Left forelimb (tissue), 1 donor: ENCODE data around the gene BTG4.
A peak's percentile ranks its signal among the peaks of the same experiment; 100 is the strongest.

Experiments used
- DNase-seq: peaks from one replicate; pipeline ENCODE4 v3.0.0-alpha.2; 2018; ENCODE audit warnings: low spot score

Gene BTG4

DNA sequence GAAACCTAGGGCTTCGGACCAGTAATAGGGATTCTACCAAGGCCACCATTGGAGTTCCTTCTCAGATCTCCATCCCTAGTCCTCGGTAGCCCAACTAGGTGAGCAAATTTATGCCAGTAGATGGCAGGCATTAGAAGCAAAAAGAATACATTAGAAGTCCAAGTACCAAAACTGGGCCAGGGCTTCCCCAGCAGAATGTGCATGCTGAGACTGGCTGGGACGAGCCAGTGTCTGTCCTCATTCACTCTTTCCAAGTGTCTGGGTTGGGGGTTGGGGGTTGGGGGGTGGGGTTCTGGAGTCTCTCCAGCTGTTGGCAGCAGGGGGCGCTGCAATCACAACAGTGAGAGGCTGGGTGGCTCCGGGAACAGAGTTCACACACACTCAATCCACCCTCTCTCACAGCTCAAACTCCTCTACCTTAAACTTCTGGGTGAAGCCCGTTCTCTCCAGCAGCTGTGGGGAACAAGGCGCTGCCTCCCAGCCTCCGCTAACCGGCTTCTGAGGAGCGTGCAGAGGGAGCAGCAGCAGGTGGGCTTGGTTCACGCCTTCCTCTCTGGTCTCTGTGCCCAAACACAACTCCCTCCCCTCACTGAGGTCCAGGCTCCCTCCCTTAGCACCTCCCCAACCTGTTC is 57.5 kb downstream of the BTG4 start:
- DNase-seq = peak; percentile 76

DNA sequence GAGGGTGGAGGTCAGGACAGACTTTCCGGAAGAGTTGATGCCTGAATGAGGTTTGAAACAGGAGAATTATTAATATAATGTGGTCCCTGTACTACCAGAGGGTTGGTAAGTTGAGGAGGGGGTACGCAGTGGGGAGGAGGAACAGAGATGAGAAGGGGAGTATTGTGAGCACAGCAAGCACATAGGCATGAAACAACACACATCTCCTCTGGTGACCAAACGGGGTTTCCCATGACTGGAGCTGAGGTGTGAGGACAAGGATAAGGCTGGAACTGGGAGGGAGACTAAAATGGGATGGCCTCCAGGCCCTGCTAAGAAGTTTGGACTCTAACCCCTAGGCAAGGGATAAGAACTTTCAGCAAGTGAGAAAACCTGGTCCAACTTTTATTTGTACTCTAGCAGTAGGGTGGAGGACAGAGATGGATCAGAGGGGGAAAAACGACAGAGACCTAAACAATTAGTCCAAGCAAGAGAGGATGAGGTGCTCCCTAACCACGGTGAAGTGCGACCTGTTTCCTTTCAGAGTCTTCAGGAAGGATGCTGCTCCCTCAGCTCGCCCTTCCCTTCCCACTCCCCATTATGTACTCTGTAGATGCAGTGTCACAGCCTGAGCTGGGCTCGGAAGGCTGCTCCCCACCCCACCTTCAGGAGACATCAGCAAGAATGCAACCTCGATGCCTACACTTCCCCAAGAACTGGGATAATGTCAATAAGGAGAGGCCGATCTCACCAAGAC is 59.2 kb downstream of the BTG4 start:
- peak; percentile 54 for DNase-seq

DNA sequence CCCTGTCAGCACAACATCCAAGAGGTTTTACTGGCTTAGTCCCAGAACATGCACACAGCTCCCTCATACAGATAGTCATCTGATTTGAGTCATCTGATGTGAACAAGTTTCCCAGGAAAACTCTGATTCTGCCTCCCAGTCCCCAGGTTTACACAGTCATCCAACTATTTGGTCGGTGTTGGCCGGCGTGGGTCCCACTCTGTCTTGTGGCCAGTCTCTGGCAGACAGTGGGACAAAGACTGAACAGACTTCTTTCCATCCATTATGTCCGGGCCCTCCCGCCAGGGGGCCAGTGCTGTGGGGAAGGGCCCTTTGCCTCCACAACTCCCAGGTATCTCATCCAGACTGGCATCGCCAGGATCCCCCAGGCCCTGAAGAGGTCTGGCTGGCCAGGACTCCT is 60.0 kb downstream of the BTG4 start:
- DNase-seq = peak; percentile 30

DNA sequence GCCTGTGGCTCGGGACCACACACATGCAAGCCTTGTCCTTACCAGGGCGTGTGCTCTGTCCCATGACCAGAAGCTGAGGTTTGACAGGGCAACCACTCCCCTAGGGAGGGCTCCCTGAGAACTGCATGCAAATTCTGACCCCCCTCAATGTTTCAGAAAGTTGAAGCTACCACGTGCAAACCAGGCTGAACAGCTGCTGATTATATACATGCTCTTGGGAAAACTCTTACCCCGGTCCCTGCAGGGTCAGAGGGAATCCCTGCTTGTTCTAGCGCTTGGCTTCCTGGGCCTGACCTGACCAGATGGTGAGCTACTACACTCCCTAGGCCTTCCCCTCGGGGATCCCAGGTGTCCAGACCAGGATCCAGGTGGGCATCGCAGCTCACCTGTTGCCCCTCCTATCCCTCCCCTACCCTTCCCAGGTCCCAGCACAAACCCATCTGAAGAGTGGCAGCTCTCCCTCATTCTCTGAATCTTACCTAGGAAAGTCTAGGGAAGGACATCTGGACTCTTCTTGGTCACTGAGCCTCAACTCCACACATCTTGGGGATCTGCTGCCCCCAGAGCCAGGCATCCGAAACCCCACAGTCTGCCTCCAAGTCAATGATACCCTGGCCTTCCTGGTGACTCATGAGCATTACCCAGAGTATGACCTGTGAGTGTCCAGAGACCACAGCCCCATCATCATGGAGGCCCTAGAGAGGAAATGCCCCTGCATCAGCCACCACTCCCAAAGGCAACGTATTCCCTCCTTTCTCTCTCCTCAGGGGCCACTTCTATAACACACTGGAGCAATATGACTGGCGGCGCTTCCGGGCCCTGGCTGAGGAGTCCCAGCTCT is 61.5 kb downstream of the BTG4 start:
- peak; percentile 36 for DNase-seq

DNA sequence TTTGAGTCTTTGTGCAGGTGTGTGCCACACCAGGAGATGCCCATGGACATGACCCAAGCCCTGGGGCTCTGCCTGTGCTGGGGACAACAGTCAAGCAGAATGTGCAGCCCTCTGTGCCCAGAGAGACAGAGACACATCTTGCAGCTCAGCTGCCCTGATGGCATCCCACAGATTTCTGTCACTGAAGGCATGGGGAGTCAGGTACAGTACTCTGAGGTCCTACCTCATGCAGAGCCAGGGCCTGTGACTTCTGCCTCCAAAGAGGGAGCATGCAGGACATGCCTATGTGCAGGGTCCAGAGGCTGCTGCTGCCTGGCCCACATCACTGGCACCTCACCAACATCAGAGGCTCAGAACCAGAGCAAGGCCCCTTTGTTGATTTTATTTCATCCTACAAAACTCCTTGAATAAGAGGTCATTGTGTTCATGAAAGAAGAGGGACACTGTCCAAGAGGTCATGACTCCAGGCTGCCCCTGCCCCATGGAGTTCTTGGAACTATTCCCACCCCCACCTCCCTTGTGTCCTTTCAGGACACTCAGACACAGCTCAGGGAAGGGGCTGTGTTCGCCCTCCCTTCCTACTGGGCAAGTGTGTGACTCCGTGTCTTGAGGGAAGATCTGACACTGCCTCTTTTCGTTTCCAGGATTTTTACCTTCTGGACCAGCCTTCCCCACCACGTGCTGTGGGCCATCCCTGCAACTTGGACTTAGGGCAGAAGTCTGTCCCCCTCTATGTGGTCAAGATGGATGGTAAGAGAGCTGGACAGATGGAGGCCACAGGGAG is 62.3 kb downstream of the BTG4 start:
- DNase-seq = peak; percentile 40

DNA sequence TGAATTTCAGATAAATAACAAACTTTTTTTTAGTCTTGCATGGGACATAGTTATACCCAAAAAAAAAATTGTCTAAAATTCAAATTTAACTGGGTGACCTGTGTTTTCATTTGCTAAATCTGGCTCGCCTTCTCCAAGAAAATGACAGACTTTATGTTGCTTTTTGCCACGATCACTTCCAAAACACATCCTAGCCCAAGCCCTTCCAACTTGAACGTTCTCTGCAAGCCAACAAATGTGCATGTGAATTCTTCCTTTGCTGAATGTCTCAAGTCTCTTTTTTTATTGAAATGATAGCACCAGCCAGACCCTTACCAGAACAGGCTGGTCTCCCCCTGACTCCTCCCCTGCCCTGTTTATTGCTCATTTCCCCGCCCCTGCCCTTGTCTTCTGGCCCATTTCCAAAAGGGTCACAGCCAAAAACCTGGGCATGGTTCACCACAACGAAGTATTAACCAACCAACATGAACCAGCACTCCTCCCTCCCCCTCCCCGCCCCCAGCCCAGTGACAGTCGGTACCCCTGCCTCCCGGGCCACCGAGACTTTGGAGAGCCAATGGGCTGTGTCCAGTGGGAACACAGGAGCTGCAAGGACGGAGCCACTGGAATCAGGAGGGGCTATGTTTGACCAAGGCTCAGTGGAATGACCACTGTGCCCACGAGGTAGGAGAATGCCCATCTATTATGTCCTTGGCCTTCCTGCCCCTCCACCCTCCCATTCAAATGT is 63.2 kb downstream of the BTG4 start:
- DNase-seq = no peak

DNA sequence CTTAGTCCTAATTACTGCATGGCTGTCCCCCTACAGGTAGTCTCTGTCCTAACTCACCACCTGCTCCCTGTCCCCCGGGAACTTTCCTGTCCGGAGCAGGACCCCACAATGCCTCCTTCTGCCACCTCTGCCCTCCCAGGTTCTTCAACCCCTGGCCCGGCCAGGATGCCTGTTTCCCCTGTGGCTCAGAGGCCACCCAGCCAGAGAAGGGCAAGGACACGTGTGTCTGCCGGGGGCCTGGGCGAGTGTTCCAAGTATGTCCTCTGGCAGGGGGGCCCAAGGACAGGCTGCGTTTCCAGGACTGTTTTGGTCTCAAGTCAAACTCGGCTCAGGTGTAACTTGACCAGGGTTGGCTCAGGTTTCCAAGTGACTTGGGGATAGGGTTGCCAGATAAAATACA is 63.8 kb downstream of the BTG4 start:
- peak; percentile 64 for DNase-seq

DNA sequence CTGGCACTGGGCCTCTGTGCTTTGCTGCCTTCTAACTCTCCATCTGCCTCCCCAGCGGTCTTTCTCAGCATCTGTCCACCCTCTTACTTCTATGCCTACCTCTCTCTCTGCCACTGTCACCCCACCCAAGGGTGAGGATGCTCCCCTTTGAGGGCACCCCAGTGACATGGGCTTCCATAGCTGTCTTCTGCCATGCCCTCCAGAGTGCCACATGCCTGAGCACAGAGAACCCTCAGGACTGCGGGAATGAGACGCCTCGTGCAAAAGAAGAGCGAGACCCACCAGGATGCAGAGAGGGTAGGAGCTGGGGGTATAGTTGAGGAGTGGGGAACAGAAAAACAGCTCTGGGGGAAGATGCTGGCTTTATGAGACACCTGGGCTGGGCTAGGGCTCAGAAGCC is 64.3 kb downstream of the BTG4 start:
- no peak for DNase-seq

DNA sequence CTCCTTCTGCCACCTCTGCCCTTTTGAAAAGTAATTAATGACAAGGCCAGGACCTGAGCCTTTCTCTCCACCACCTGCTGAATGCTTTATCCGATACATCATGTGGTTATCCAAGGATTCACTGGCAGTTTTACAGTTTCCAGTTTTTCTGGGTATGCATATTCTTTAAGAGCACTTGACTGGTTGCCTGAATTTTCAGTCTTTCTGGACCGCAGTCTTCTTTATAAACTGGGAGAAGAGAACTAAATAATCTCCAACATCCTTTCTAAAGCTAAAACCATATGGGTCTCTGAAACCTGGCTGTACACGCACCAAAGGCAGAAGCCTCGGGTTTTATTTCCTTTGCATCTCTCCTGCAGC is 65.1 kb downstream of the BTG4 start:
- DNase-seq = no peak

DNA sequence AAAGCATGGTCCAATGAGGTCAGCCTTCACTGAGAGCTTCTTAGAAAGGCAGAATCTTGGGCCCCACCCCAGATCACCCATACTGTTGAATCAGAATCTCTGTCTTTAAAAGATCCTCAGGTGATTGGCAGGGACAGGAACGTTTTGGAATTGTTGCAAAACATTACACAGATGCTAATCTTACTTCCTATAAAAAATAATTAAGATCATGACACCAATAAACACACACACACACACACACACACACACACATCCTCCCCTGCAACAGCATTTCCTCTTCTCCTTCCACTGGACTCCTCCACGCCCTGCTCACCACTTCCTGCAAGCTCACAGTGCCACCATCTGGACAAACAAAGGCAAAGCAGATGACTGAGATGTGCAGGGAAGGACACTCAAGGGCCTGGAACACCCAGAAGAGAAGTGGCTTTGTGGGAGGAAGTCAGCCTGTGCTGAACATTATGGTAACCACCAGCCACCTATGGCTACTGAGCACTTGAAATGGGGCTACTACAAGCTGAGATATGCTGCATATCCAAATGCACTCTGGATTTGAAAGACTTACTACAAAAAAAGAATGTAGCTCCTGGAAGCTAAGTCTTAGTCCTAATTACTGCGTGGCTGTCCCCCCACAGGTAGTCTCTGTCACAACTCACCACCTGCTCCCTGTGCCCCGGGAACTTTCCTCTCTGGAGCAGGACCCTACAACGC is 65.6 kb downstream of the BTG4 start:
- peak; percentile 80 for DNase-seq

DNA sequence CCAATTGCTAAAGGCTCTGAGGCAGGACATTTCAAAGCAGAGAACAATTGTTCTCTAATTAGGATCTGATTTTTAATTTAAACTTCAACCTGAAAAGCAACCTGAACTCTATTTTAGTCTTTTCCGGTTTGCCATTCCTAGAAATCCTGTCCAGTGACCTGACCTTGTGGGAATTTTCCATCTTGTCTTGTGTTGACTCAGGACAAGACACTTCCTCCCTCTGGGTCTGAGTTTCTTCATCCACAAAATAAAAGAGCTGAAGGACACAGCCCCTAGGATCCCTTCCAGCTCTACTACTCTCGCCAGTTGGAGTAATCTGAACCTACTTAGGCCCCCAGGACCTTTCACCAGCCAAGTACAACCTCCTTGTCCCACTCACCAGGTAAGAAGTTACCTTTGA is 66.6 kb downstream of the BTG4 start:
- no peak for DNase-seq
